ENCODE results near the gene CERS6.
"Not testable (repeated sequence)": the region's sequence is repeated elsewhere in the genome, so short reads cannot be mapped to it uniquely, and the experiment has no call there.

CERS6 gene

GRCh38 chr2:168790226-168790902, 334.3 kb downstream of the CERS6 start:
- DNase-seq (ENCODE audit: low read depth) = no peak
- no peak for TF ChIP-seq CTCF (IDR thresholded peaks at IDR 0.05; ENCODE audit: low read length, missing control alignments)
- H3K4me3 ChIP-seq (replicated peaks; ENCODE audit: low read depth, low read length) = no peak overlapping the region

GRCh38 chr2:168791140-168791539, 335.1 kb downstream of the CERS6 start:
- DNase-seq (ENCODE audit: low read depth); H3K4me3 ChIP-seq (replicated peaks; ENCODE audit: low read depth, low read length): not testable (repeated sequence)

GRCh38 chr2:168793596-168793995, 337.5 kb downstream of the CERS6 start:
- H3K4me3 ChIP-seq (replicated peaks; ENCODE audit: low read depth, low read length) = no peak overlapping the region
- no peak for DNase-seq (ENCODE audit: low read depth)
- TF ChIP-seq CTCF (IDR thresholded peaks at IDR 0.05; ENCODE audit: low read length, missing control alignments) = no peak

- H3K4me3 ChIP-seq (replicated peaks; ENCODE audit: low read depth, low read length) = no peak overlapping the region
- TF ChIP-seq CTCF (IDR thresholded peaks at IDR 0.05; ENCODE audit: low read length, missing control alignments) = no peak
Observed at GRCh38 chr2:168794968-168795367, 338.9 kb downstream of the CERS6 start.

GRCh38 chr2:168796090-168796577, 340.1 kb downstream of the CERS6 start:
- no peak for TF ChIP-seq CTCF (IDR thresholded peaks at IDR 0.05; ENCODE audit: low read length, missing control alignments)
- H3K4me3 ChIP-seq (replicated peaks; ENCODE audit: low read depth, low read length) = no peak overlapping the region
- DNase-seq (ENCODE audit: low read depth) = no peak

More at GRCh38 chr2:168794968-168795367, 338.9 kb downstream of the CERS6 start:
- DNase-seq (ENCODE audit: low read depth) = no peak

GRCh38 chr2:168796583-168797285, 340.7 kb downstream of the CERS6 start:
- H3K4me3 ChIP-seq (replicated peaks; ENCODE audit: low read depth, low read length) = no peak overlapping the region
- DNase-seq (ENCODE audit: low read depth) = peak; percentile 47
- no peak for TF ChIP-seq CTCF (IDR thresholded peaks at IDR 0.05; ENCODE audit: low read length, missing control alignments)

GRCh38 chr2:168797286-168797655, 341.2 kb downstream of the CERS6 start:
- no peak for DNase-seq (ENCODE audit: low read depth)
- TF ChIP-seq CTCF (IDR thresholded peaks at IDR 0.05; ENCODE audit: low read length, missing control alignments) = no peak
- H3K4me3 ChIP-seq (replicated peaks; ENCODE audit: low read depth, low read length) = no peak overlapping the region
